Sigmoid colon (tissue), 4 donors: ENCODE data around the gene CCDC85C.

ENCODE experiments used
- EP300 ChIP-seq, 4 donors: sonication (generic); formaldehyde crosslinking; IDR thresholded peaks; one replicate each; pipeline ENCODE4 v1.6.1; 2017; ENCODE audit warnings: antibody characterized with exemption in 4 of 4
- TF ChIP-seq, protein P1 (sequence below), 4 experiments: fragments of 450-650 bp in 3 of 4; fragments of 200-600 bp in 1 of 4; IDR thresholded peaks; one replicate each; pipeline ENCODE4 v1.5.1; 2016 to 2019; ENCODE audit warnings: antibody characterized with exemption in 4 of 4, mild to moderate bottlenecking in 3 of 4, moderate library complexity in 2 of 4

DNA sequence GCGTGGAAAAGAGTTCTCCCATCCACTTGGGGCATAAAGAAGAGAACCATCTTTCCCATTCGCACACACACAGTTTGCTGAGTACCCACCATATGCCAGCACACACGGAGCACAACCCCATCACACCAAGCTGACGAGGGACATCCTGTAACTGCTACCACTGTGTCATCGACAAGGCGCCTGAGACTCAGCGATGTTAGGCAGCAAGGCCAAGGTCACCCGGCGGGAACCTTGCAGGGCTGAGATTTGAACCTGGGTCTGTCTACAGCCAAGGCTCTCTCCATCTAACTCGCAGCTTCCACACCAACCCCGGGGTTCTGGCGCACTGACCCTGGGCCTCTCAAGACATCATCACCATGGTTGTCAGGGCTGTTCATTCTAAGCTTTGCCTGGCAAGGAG, 60.0 kb downstream of the CCDC85C start:
- TF ChIP-seq, protein P1, sequence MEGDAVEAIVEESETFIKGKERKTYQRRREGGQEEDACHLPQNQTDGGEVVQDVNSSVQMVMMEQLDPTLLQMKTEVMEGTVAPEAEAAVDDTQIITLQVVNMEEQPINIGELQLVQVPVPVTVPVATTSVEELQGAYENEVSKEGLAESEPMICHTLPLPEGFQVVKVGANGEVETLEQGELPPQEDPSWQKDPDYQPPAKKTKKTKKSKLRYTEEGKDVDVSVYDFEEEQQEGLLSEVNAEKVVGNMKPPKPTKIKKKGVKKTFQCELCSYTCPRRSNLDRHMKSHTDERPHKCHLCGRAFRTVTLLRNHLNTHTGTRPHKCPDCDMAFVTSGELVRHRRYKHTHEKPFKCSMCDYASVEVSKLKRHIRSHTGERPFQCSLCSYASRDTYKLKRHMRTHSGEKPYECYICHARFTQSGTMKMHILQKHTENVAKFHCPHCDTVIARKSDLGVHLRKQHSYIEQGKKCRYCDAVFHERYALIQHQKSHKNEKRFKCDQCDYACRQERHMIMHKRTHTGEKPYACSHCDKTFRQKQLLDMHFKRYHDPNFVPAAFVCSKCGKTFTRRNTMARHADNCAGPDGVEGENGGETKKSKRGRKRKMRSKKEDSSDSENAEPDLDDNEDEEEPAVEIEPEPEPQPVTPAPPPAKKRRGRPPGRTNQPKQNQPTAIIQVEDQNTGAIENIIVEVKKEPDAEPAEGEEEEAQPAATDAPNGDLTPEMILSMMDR (IDR thresholded peaks at IDR 0.05) = no peak
- no peak for TF ChIP-seq EP300 (IDR thresholded peaks at IDR 0.05)
